IMR-90 (cell line): ENCODE data around the gene ADAMTS18. TPM values are rescaled to one million over a fixed set of nuclear protein-coding genes. Genes with fewer than 3 reads are reported as not detected.
"Not testable (repeated sequence)": the region's sequence is repeated elsewhere in the genome, so short reads cannot be mapped to it uniquely, and the experiment has no call there.

Source experiments
- ATAC-seq: fragments of 200-7000 bp; cut with Tn5 transposase; 2 replicates; pipeline ENCODE4 v1.9.1; 2020; ENCODE audit warnings: low read depth, mild to moderate bottlenecking, moderate library complexity
- BruUV-seq: library from RNA; stranded (reverse); fragments of 400-500 nt; replicated peaks from 2 replicates; lab custom pipeline; 2021; lab: Mats Ljungman, UMichigan
- CTCF ChIA-PET: fragments of 300-600 bp; formaldehyde crosslinking; extraction: SDS; loops from one replicate; lab custom pipeline; 2021; ENCODE audit warnings: antibody characterized with exemption; lab: Yijun Ruan, JAX
- POLR2A ChIA-PET: fragments of 300-600 bp; sonication (Branson Sonifier 250); formaldehyde crosslinking; loops from one replicate; lab custom pipeline; 2022; ENCODE audit warnings: antibody characterized with exemption; ENCODE audit not compliant: unreplicated experiment; lab: Charles Lee
- DNase-seq: peaks from one replicate; pipeline ENCODE4 v3.0.0; 2013
- H2AFZ ChIP-seq: replicated peaks from 2 replicates; pipeline ENCODE3; 2013; ENCODE audit warnings: low read length, mild to moderate bottlenecking; ENCODE audit not compliant: poor library complexity
- H2AK5ac ChIP-seq: 2 replicates; pipeline ENCODE4 v1.6.1; 2013; ENCODE audit warnings: low read depth, low read length, inconsistent platforms
- H2AK9ac ChIP-seq: replicated peaks from 2 replicates; pipeline ENCODE3; 2013; ENCODE audit warnings: mild to moderate bottlenecking, low read depth, low read length, moderate library complexity; ENCODE audit not compliant: poor library complexity
- H2BK120ac ChIP-seq: 2 replicates; pipeline ENCODE4 v1.6.1; 2013; ENCODE audit warnings: low read depth, low read length, inconsistent platforms
- H2BK15ac ChIP-seq: 3 replicates; pipeline ENCODE4 v1.6.1; 2013; ENCODE audit warnings: low read depth, low read length, inconsistent platforms
- H2BK20ac ChIP-seq: 2 replicates; pipeline ENCODE4 v1.6.1; 2013; ENCODE audit warnings: low read depth, mild to moderate bottlenecking, inconsistent platforms, low read length, moderate library complexity
- H2BK5ac ChIP-seq: 2 replicates; pipeline ENCODE4 v1.6.1; 2013; ENCODE audit warnings: mild to moderate bottlenecking, low read depth, low read length, inconsistent platforms; ENCODE audit not compliant: poor library complexity, severe bottlenecking
- H3K14ac ChIP-seq: replicated peaks from 2 replicates; pipeline ENCODE4 v1.6.1; 2013; ENCODE audit warnings: low read depth, low read length, inconsistent platforms
- H3K18ac ChIP-seq: 2 replicates; pipeline ENCODE4 v1.6.1; 2013; ENCODE audit warnings: low read depth, low read length, control low read depth
- H3K23ac ChIP-seq: 2 replicates; pipeline ENCODE4 v1.6.1; 2013; ENCODE audit warnings: low read depth, low read length, inconsistent platforms
- H3K27ac ChIP-seq: 2 replicates; pipeline ENCODE4 v1.5.1; 2013; ENCODE audit warnings: mild to moderate bottlenecking, control low read depth, low read length; ENCODE audit not compliant: insufficient read depth
- H3K27me3 ChIP-seq: 2 replicates; pipeline ENCODE4 v1.6.1; 2013; ENCODE audit warnings: low read length; ENCODE audit not compliant: control insufficient read depth, insufficient read depth
- H3K36me3 ChIP-seq: 2 replicates; pipeline ENCODE4 v1.6.1; 2013; ENCODE audit warnings: low read length, mixed read lengths; ENCODE audit not compliant: control insufficient read depth, insufficient read depth
- H3K4ac ChIP-seq: 2 replicates; pipeline ENCODE4 v1.6.1; 2013; ENCODE audit warnings: low read depth, low read length, inconsistent platforms
- H3K4me1 ChIP-seq: 2 replicates; pipeline ENCODE4 v1.6.1; 2013; ENCODE audit warnings: low read length, mixed read lengths; ENCODE audit not compliant: control insufficient read depth, insufficient read depth
- H3K4me2 ChIP-seq: 2 replicates; pipeline ENCODE4 v1.6.1; 2013; ENCODE audit warnings: low read depth, mild to moderate bottlenecking, control low read depth, low read length, moderate library complexity
- H3K4me3 ChIP-seq: 2 replicates; pipeline ENCODE4 v1.5.1; 2013; ENCODE audit warnings: low read depth, mild to moderate bottlenecking, control low read depth, low read length, moderate library complexity; ENCODE audit not compliant: insufficient read depth
- H3K56ac ChIP-seq: 2 replicates; pipeline ENCODE4 v1.6.1; 2013; ENCODE audit warnings: low read length, inconsistent platforms; ENCODE audit not compliant: insufficient read depth; ENCODE audit errors: extremely low read depth
- H3K79me1 ChIP-seq, 2 experiments: 2 replicates each; pipeline ENCODE4 v1.6.1; 2013; ENCODE audit warnings: low read length in 2 of 2, inconsistent platforms in 1 of 2, low read depth in 1 of 2
- H3K9ac ChIP-seq: 2 replicates; pipeline ENCODE4 v1.6.1; 2013; ENCODE audit warnings: low read depth, low read length, control low read depth
- H3K9me1 ChIP-seq: 2 replicates; pipeline ENCODE4 v1.6.1; 2013; ENCODE audit warnings: low read length, inconsistent platforms; ENCODE audit not compliant: insufficient read depth
- H3K9me3 ChIP-seq: 2 replicates; pipeline ENCODE4 v1.6.1; 2013; ENCODE audit warnings: low read length; ENCODE audit not compliant: control insufficient read depth, insufficient read depth
- H4K20me1 ChIP-seq: 2 replicates; pipeline ENCODE4 v1.6.1; 2013; ENCODE audit warnings: low read length, inconsistent platforms; ENCODE audit not compliant: insufficient read depth
- H4K5ac ChIP-seq: 2 replicates; pipeline ENCODE4 v1.6.1; 2013; ENCODE audit warnings: mild to moderate bottlenecking, low read depth, low read length, control low read depth
- H4K8ac ChIP-seq, 2 experiments: 2 replicates each; pipeline ENCODE4 v1.6.1; 2013; ENCODE audit warnings: low read depth in 2 of 2, low read length in 2 of 2, control low read depth in 1 of 2, inconsistent platforms in 1 of 2
- H4K91ac ChIP-seq: 2 replicates; pipeline ENCODE4 v1.6.1; 2013; ENCODE audit warnings: low read depth, low read length, inconsistent platforms; ENCODE audit not compliant: insufficient read depth
- ELK1 ChIP-seq: fragments of 150-350 bp; IDR thresholded peaks from 2 replicates; pipeline ENCODE4 v1.6.1; 2016; ENCODE audit warnings: low read depth, mild to moderate bottlenecking, low read length, moderate library complexity, borderline replicate concordance
- FOS ChIP-seq: fragments of 150-350 bp; IDR thresholded peaks from 2 replicates; pipeline ENCODE4 v1.6.1; 2016; ENCODE audit warnings: low read depth, low read length
- NFE2L2 ChIP-seq: fragments of 150-350 bp; IDR thresholded peaks from 2 replicates; pipeline ENCODE4 v1.6.1; 2016; ENCODE audit warnings: low read depth, mild to moderate bottlenecking, low read length
- USF2 ChIP-seq: fragments of 150-350 bp; IDR thresholded peaks from 2 replicates; pipeline ENCODE4 v1.6.1; 2017; ENCODE audit warnings: mild to moderate bottlenecking, antibody characterized with exemption, low read length, low read depth
- WGBS, 2 experiments: methylation state at CpG; one replicate each; pipeline versions ENCODE4 v1.1.5 to v1.1.7; 2013; ENCODE audit warnings: missing lambda C conversion rate in 2 of 2; ENCODE audit not compliant: insufficient read length in 1 of 2; ENCODE audit errors: extremely low coverage in 2 of 2; 5-methylcytosine and 5-hydroxymethylcytosine counted together
- dilution Hi-C: fragments of 300-500 bp; cut with HindIII; formaldehyde crosslinking; loops from one replicate; pipeline ENCODE4 v1.14.3; 2018; ENCODE audit warnings: low sequenced_read_pairs; ENCODE audit not compliant: unreplicated experiment
- in situ Hi-C: fragments of 300-500 bp; cut with MboI; formaldehyde crosslinking; loops from 3 replicates; pipeline ENCODE4 v1.14.3; 2019; ENCODE audit warnings: low sequenced_read_pairs, inconsistent platforms, mixed read lengths
- intact Hi-C: fragments of 100-400 bp; cut with micrococcal nuclease; formaldehyde crosslinking; loops from 2 replicates; pipeline ENCODE4 v1.10.0; 2022
- polyA plus RNA-seq, 3 experiments: library from polyadenylated mRNA; depleted of rRNA; stranded (reverse); fragments of >200 nt; gene quantifications; 2 replicates each; pipeline ENCODE4 v1.2.3, GENCODE V29; 2012; ENCODE audit warnings: low replicate concordance in 1 of 3
- total RNA-seq: library from RNA; depleted of rRNA; stranded (reverse); fragments of >200 nt; gene quantifications from 2 replicates; pipeline ENCODE4 v1.2.3, GENCODE V29; 2012

ADAMTS18 gene
- total and polyA plus RNA-seq, 2 of the 4 experiments (the other 2 are of a cell fraction): not detected

- Histone ChIP-seq H4K5ac (no peak overlapping the region), H2AK9ac (no peak overlapping the region), H3K27ac (no peak overlapping the region), H4K91ac (no peak overlapping the region), H3K4ac (no peak overlapping the region), H2BK15ac (no peak overlapping the region), H4K8ac (no peak overlapping the region), H3K23ac (no peak overlapping the region), H3K9me3 (no peaks in the 10 kb centered on the region), H3K9ac (no peak overlapping the region), H3K18ac (no peak overlapping the region), H3K36me3 (no peaks in the 10 kb centered on the region), H2BK120ac (no peak overlapping the region), H3K9me1 (no peaks in the 10 kb centered on the region), H2BK20ac (no peak overlapping the region), H2BK5ac (no peak overlapping the region), H3K4me3 (no peak overlapping the region), H3K14ac (no peak overlapping the region), H3K27me3 (no peaks in the 10 kb centered on the region), H2AFZ (no peak overlapping the region), H3K4me2 (no peak overlapping the region), H3K79me1 (no peaks in the 10 kb centered on the region), H3K4me1 (no peaks in the 10 kb centered on the region), H2AK5ac (no peak overlapping the region), H4K20me1 (no peaks in the 10 kb centered on the region), H3K56ac (no peak overlapping the region)
- DNase-seq: no peak
- in situ Hi-C loops (no loop called here), dilution Hi-C loops (no loop called here), intact Hi-C loops (no loop called here)
- no peak for ATAC-seq
- no TSS peak for BruUV-seq
- CTCF ChIA-PET: no interaction called here
- POLR2A ChIA-PET: no interaction called here
- 100% methylated on average over 2 of the region's 8 CpGs; no CpG with 5 or more reads in 1 of the 2 experiments for WGBS, 2 experiments
- no peak for TF ChIP-seq FOS
- no peak for TF ChIP-seq ELK1
- TF ChIP-seq USF2: no peak
- no peak for TF ChIP-seq NFE2L2
Observed at GRCh38 chr16:77271532-77272426, 163.1 kb downstream of the ADAMTS18 start.

- CTCF ChIA-PET, H3K23ac ChIP-seq, in situ Hi-C loops, H4K91ac ChIP-seq, H2BK120ac ChIP-seq, H3K36me3 ChIP-seq, H3K27ac ChIP-seq, ATAC-seq, BruUV-seq, POLR2A ChIA-PET, H2BK15ac ChIP-seq, H4K20me1 ChIP-seq, H3K9ac ChIP-seq, H3K4ac ChIP-seq, H3K4me3 ChIP-seq, H3K4me1 ChIP-seq, H2BK20ac ChIP-seq, H3K9me1 ChIP-seq, H3K9me3 ChIP-seq, H3K79me1 ChIP-seq, H4K8ac ChIP-seq, H3K56ac ChIP-seq, H3K18ac ChIP-seq, H2BK5ac ChIP-seq, H3K4me2 ChIP-seq, H2AFZ ChIP-seq, H2AK5ac ChIP-seq, dilution Hi-C loops, intact Hi-C loops, H2AK9ac ChIP-seq, H3K27me3 ChIP-seq, H3K14ac ChIP-seq, DNase-seq, H4K5ac ChIP-seq: not testable (repeated sequence)
- no CpG with 5 or more reads among the region's 1 CpG for WGBS, 2 experiments
Observed at GRCh38 chr16:77266185-77266584, 168.6 kb downstream of the ADAMTS18 start.
